Measurements from ENCODE around the gene PAEP. TPM values are rescaled to one million over a fixed set of nuclear protein-coding genes. Genes with fewer than 3 reads are reported as not detected.
A peak's percentile ranks its signal among the peaks of the same experiment; 100 is the strongest.

Gene PAEP
- total RNA-seq, 1 donor from 2014 or later, result not detected

GRCh38 chr9:135588886-135589595, 27.5 kb downstream of the PAEP start:
- intact Hi-C loops (cut with DNase I), result no loop called here
- no peak for DNase-seq (ENCODE audit: low spot score)

DNA sequence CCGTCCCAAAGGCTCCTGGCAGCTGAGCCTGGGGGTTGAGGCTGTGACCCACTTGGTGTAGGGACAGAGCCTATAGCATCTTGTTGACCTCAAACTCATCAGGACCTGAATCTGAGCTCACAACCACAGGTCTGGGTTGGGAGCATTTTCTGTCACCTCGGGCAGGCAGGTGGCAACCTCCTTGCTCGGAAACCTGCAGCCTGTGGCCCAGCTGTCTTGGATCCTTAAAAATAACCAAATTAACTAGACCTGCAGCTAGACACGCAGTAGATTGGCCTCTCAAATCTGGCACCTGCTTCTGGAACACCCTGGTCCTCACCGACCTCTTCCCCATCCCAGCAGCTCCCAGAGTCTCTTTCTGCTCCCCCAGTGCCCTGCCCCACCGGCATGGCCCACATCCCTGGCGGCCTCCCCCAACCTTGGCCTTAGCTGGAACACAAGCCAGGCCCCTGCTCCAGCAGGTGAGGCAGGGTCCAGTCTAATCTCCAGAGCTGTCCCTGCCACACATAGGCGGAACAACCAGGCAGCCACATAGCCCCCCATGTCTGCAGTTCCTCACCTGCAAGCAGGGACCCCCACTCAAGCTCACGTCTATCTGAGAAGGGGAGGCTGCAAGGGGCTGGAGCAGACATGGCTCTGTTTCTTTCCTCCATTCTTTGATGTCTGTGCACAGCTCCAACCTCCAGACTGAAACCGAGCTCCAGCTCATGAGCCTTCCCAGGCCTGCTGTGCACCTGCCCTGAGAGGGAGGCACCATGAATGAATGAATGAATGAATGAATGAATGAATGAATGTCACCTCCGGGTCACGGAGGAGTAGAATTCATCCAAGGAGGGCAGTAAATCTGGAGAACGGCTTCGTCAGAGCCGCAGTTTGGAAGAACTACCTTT, 28.3 kb downstream of the PAEP start:
- intact Hi-C loops (cut with DNase I), result no loop called here

DNA sequence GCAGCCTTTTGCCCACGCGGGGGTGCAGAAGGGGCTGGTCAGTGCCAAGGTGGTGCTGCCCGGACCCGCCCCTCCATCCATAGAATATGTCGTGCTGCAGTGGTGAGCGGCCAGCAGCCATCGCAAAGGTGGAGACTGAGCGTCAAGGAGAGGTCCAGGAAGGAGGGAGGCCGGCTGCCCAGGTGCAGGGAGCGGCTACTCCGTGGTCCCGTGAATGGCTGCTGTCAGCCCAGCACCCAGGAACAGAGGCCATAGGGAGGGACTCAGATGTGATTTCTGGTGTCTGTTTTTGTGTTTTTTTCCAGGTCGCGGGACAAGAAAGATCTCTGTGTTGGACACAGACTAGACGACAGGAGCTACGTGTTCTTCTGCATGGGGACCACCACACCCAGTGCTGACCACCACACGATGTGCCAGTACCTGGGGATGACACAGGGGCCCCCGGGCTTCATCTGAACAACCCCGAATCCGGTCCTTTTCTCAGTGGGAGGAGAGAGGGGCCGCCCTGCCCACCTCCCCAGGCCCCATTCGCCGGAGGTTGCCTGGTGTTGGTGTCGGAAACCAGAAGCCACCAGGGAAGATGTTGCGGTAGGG, 29.0 kb downstream of the PAEP start:
- DNase-seq (ENCODE audit: low spot score), result peak; percentile 53
- intact Hi-C loops (cut with DNase I), result no loop called here

More for the DNA sequence above, 28.3 kb downstream of the PAEP start:
- DNase-seq (ENCODE audit: low spot score), result no peak

- DNase-seq (ENCODE audit: low spot score), result peak; percentile 65
- intact Hi-C loops (cut with DNase I), result no loop called here
Measured at GRCh38 chr9:135591506-135592330, 30.2 kb downstream of the PAEP start.

DNA sequence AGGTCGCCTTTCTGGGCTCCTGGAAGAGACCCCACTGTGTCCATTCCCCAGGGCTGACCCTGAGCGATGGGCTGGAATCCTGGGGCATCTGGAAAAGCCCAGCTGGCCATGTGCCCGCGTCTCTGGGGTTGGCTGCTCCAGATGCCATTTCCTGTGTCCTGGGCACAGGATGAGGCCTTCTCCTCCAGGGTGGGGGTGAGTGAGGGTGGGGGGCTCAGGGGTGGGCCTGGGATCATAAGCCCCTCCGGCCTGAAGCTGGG, 30.7 kb downstream of the PAEP start:
- intact Hi-C loops (cut with DNase I), result no loop called here
- no peak for DNase-seq (ENCODE audit: low spot score)

GRCh38 chr9:135592625-135593024, 31.1 kb downstream of the PAEP start:
- intact Hi-C loops (cut with DNase I), result no loop called here
- DNase-seq (ENCODE audit: low spot score), result peak; percentile 56

GRCh38 chr9:135596211-135596610, 34.7 kb downstream of the PAEP start:
- DNase-seq (ENCODE audit: low spot score), result no peak
- intact Hi-C loops (cut with DNase I), result no loop called here

- intact Hi-C loops (cut with DNase I), result loop anchor here (5.0 kb wide), 1 partner anchor 522 kb away; no protein-coding TSS in a partner anchor
- no peak for DNase-seq (ENCODE audit: low spot score)
Measured at GRCh38 chr9:135600296-135600817, 38.8 kb downstream of the PAEP start.

DNA sequence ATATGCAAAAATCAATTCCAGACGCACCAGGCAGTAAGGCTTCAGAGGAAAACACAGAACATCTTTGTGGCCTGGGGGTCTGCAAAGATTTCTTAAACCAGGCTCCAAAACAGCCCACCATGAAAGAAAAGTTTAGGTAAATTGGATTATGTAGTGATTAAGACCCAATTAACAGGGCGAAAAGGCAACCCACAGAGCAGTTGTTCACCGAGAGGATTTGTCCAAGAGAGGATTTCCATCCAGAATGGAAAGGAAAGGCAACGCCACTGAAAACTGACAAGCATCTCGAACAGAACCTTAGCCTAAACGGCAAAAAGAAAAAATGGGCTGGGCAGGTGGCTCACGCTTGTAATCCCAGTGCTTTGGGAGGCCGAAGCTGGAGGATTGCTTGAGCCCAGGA, 40.4 kb downstream of the PAEP start:
- no peak for DNase-seq (ENCODE audit: low spot score)
- intact Hi-C loops (cut with DNase I), result loop anchor here (5.0 kb wide), 1 partner anchor 520 kb away; no protein-coding TSS in a partner anchor

DNA sequence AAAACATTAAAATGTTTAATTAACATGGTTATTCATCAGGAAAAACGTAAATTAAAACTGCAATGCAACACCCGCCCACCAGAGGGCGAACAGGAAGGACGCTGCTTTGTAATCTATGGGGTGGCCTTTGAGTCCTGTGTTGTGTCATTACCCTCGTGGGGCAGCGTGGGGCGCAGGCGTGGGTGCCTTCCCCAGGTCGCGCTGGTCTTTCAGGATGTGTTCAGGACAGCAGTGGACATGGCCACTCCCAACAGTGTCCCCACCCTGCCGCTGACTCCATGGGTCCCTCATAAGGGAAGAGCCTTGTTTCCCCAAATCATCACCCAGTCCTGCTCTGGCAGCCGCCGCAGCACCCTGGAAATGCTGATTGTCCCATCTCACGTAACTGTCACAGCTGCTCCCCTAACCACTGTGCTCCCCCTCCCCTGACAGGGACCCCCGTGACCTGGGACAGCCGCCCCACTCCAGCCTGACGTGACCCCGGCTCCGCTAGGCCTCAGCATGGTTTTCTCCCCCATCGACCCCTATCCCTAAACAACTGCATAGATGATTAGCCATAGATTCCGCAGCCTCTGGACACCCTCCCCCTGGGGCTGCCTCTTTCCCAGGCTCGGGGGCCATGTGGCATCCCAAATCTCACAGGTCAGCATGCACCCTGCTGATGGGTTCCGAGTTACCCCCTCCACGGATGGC, 41.4 kb downstream of the PAEP start:
- intact Hi-C loops (cut with DNase I), result loop anchor here (5.0 kb wide), 1 partner anchor 519 kb away; no protein-coding TSS in a partner anchor
- DNase-seq (ENCODE audit: low spot score), result no peak

DNA sequence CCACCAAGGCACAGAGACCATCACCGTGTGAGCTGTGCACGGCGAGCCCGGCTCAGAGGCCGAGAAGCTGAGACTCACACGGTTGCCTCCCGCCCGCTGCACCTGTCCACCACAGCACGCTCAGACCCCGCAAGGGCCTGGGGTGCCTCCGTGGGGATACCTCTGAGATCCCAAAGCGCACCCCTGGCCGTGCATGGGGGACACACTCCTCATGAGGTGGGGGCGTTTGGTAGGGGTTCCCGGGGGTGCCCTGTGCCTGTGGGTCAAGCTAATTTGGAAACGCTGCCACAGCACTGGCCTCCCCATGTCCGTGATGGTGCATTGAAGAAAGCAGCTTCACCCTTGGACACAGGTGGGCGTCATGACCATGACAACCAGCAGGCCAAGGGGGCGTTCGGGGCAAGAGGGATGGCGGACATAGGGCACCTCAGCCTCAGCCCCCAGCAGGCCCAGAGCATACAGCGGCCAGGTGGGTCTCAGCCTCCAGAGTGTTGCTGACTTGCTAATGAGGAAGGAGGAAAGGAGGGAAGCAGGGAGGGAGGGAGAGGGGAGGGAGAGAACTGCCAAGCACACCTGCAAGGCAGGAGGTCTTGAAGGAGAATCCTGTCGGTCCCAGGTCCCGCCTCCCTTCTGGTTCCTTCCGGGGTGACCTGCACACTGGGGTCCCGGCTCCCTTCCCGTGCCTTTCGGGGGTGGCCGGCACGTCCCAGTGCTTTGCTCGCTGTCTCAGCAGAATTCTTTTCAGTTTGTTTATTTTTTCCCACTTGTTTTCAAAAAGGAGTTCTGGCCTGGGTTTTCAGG, 43.1 kb downstream of the PAEP start:
- DNase-seq (ENCODE audit: low spot score), result no peak
- intact Hi-C loops (cut with DNase I), result loop anchor here (5.0 kb wide), 1 partner anchor 518 kb away; no protein-coding TSS in a partner anchor

DNA sequence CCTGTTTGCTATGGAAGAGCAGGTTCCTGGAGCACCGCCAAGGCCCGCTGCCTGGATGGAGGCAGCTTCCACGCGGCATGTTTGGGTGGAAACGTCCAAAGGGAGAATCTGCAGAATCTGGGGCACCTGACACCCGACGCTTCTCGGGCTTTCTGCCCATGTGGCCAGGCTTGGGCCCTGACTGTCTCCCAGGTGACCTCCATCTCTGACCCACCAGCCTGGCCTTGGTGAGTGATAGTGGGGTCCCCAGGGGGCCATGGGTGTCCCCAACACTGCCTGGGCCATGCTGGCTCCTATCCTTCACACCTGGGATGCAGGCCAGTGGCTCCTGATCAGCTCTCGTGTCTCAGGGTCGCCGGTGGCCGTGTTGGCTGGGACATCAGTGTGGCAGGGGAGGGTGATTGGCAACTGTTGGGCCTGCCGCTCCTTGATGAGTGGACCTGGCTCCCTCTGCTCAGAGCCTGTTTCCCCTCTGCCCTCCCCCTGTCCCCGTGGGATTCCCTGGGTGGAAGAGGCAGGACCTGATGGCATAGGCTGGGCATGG, 43.8 kb downstream of the PAEP start:
- peak; percentile 62 for DNase-seq (ENCODE audit: low spot score)
- intact Hi-C loops (cut with DNase I), result no loop called here

DNA sequence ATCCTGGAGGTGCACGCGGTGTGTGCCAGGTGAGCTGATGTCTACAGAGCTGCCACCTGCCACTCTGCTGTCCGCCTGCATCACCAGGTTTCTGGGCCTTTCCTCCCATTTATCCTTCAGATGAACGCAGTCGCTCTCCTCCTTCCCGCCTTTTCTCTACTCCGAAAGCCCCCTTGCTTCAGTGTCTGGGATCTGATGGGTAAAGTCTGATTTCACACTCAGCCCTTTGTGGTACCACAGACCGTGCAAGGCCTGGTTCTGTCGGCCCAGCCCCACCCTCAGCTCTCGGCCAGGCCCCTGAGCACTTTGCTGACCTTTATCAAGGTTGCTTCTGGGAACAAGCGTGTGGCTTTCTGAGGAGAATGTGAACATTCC, 45.3 kb downstream of the PAEP start:
- intact Hi-C loops (cut with DNase I), result no loop called here
- DNase-seq (ENCODE audit: low spot score), result no peak

GRCh38 chr9:135607401-135608293, 46.1 kb downstream of the PAEP start:
- intact Hi-C loops (cut with DNase I), result no loop called here
- DNase-seq (ENCODE audit: low spot score), result no peak

- intact Hi-C loops (cut with DNase I), result no loop called here
- no peak for DNase-seq (ENCODE audit: low spot score)
Measured at GRCh38 chr9:135608294-135608998, 46.9 kb downstream of the PAEP start.

DNA sequence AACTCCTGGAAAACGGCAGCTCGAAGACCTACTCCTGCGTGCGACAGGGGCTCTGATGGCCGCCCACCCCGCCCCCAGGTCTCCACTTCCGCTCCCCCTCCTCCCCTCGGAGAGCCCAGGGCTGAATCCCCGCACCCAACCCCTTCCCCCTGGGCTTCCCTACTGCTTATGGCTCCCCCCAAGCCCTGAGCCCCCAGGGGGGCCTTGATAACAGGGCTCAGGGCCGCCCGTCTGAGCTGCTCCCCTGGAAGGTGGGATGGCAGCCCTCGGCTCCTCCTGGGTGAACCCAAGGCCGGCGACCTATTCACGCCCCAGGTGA, 47.4 kb downstream of the PAEP start:
- intact Hi-C loops (cut with DNase I), result no loop called here
- no peak for DNase-seq (ENCODE audit: low spot score)
